ENCODE results near the gene GPR26. TPM values are rescaled to one million over a fixed set of nuclear protein-coding genes. Genes with fewer than 3 reads are reported as not detected.

Gene GPR26
- total RNA-seq, 1 donor from 2014 or later = not detected

DNA sequence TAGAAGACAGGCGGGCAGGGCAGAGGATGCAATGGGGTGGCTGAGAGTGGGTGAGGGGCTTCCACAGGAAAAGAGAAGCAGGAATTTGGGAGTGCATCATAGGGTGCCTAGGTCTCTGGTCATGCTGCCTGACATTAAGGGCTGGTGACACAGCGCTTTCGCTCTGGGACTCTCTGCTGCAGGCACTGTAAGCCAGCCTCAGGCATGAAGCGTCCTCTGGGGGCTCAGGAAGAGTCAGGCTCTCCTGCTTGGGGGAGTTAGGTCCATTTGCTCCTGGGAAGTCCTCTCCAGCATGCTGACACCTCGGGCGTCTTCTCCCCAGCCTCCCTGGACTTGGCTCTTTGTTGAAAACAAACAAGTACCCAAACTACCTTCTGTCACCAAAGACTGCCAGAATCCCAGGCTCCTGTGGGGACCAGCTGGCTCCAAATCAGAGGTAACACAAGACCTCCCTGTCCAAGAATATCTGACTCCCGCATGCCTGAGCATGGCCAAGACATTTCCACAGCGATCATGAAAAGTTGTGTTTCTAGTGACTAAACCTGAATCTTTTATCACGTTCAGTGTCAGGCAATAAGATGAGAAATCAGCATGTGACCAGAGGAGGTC lies 55.4 kb downstream of the GPR26 start:
- Histone ChIP-seq H3K27me3 (ENCODE audit: low read depth) (no peaks in the 10 kb centered on the region), H3K4me1 (no peaks in the 10 kb centered on the region), H3K27ac (no peak overlapping the region), H3K4me3 (no peak overlapping the region), H3K36me3 (no peaks in the 10 kb centered on the region), H3K9me3 (no peaks in the 10 kb centered on the region)
- no peak for ATAC-seq
- intact Hi-C loops (cut with DNase I) = no loop called here
- DNase-seq = no peak
- TF ChIP-seq, protein P1, sequence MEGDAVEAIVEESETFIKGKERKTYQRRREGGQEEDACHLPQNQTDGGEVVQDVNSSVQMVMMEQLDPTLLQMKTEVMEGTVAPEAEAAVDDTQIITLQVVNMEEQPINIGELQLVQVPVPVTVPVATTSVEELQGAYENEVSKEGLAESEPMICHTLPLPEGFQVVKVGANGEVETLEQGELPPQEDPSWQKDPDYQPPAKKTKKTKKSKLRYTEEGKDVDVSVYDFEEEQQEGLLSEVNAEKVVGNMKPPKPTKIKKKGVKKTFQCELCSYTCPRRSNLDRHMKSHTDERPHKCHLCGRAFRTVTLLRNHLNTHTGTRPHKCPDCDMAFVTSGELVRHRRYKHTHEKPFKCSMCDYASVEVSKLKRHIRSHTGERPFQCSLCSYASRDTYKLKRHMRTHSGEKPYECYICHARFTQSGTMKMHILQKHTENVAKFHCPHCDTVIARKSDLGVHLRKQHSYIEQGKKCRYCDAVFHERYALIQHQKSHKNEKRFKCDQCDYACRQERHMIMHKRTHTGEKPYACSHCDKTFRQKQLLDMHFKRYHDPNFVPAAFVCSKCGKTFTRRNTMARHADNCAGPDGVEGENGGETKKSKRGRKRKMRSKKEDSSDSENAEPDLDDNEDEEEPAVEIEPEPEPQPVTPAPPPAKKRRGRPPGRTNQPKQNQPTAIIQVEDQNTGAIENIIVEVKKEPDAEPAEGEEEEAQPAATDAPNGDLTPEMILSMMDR (IDR thresholded peaks at IDR 0.05) = no peak

DNA sequence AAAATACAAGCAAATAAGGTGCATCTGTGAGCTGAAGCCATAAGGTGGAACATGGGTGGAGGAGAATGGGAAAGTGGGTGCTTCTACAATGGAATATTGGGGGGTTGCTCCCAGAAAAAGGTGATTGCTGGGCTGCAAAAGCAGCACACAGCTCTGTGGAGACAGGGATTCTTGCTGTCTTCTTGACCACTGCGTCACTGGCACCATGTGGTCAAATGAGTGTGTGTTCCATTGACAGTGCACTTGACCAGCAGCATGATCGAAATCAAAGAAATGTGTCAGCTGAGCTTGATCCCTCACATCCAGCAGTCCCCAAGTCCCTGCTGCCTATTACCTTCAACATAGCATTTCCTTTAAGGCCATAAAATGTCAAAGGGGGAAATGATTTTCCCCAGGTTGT lies 56.2 kb downstream of the GPR26 start:
- intact Hi-C loops (cut with DNase I) = no loop called here
- Histone ChIP-seq H3K27ac (no peak overlapping the region), H3K4me1 (no peaks in the 10 kb centered on the region), H3K36me3 (no peaks in the 10 kb centered on the region), H3K4me3 (no peak overlapping the region), H3K9me3 (no peaks in the 10 kb centered on the region), H3K27me3 (ENCODE audit: low read depth) (no peaks in the 10 kb centered on the region)
- TF ChIP-seq, protein P1 (IDR thresholded peaks at IDR 0.05) = no peak
- no peak for DNase-seq
- no peak for ATAC-seq

DNA sequence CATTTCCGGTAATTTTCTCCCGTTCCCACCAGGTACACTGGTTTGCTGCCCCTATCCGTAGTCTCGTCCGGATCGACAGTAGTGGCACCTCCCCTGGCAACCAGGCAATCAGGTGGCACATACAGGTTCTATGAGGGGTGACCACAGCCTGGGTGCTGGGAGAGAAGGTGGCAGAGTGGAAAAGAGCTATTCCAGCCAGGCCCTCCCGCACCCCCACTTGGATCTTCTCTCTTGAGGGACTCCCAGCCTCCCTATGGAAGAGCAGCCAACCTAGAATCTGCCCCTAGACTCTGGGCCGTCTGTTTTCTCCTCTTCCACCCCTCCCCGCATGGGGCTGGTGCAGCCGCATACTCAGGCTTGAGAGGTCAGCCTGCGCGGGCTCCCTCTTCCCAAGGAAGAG lies 58.6 kb downstream of the GPR26 start:
- no peaks in the 10 kb centered on the region for H3K36me3 ChIP-seq
- no peak for DNase-seq
- intact Hi-C loops (cut with DNase I) = no loop called here
- no peaks in the 10 kb centered on the region for H3K9me3 ChIP-seq
- no peak for ATAC-seq
- H3K27ac ChIP-seq = no peak overlapping the region
- no peaks in the 10 kb centered on the region for H3K27me3 ChIP-seq (ENCODE audit: low read depth)
- H3K4me1 ChIP-seq = no peaks in the 10 kb centered on the region
- TF ChIP-seq, protein P1 (IDR thresholded peaks at IDR 0.05) = no peak
- H3K4me3 ChIP-seq = no peak overlapping the region

DNA sequence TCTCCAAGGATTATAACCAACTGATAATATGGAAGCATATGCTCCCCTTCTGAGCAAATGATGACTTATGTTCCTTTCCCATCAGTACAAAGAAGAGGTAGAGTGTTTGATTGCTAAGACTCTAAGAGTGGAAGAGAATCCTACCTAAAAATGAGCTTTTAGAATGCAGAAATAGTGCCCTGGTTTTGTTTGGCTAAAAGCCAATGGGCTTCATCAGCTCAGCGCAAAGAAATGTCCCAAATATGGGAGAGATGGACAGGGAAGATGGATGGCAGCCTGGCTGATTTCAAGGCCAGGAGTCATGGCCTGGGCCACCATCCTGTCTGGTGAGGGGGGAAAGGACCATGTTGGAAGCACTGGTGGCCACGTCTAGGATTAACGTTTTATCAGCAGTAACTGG lies 60.2 kb downstream of the GPR26 start:
- H3K27me3 ChIP-seq (ENCODE audit: low read depth) = no peaks in the 10 kb centered on the region
- H3K36me3 ChIP-seq = no peaks in the 10 kb centered on the region
- TF ChIP-seq, protein P1 (IDR thresholded peaks at IDR 0.05) = no peak
- no peaks in the 10 kb centered on the region for H3K9me3 ChIP-seq
- no peaks in the 10 kb centered on the region for H3K4me1 ChIP-seq
- ATAC-seq (no peak), DNase-seq (no peak)
- H3K4me3 ChIP-seq = no peak overlapping the region
- H3K27ac ChIP-seq = no peak overlapping the region
- intact Hi-C loops (cut with DNase I) = no loop called here

DNA sequence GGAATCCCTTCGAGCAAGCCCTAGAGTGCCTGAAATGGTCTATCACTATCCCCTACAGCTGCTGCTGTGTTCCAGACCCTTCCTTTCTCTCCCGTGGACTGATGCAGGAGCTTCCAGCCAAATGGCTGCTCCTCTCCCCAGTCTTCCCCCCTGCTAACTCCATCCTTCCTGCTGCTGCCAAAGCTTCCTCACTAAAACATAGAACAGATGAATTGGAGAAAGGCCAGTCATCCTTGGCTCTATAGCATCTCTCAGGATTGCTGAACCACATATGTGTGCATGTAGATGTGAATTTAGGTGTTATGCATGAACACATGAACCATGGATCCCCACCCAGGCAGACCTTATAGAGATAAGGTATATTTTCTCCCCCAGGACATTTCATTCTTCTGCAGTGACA lies 60.7 kb downstream of the GPR26 start:
- no peak overlapping the region for H3K27ac ChIP-seq
- TF ChIP-seq, protein P1 (IDR thresholded peaks at IDR 0.05) = no peak
- H3K4me1 ChIP-seq = no peaks in the 10 kb centered on the region
- no peak overlapping the region for H3K4me3 ChIP-seq
- no peaks in the 10 kb centered on the region for H3K36me3 ChIP-seq
- no peak for DNase-seq
- H3K27me3 ChIP-seq (ENCODE audit: low read depth) = no peaks in the 10 kb centered on the region
- no peak for ATAC-seq
- intact Hi-C loops (cut with DNase I) = no loop called here
- no peaks in the 10 kb centered on the region for H3K9me3 ChIP-seq
